Measurements from ENCODE around the gene EIF3I. TPM values are rescaled to one million over a fixed set of nuclear protein-coding genes. Genes with fewer than 3 reads are reported as not detected.
A peak's percentile ranks its signal among the peaks of the same experiment; 100 is the strongest.

Gene EIF3I
- total RNA-seq, 1 experiment from 2014 or later, result 259 TPM

GRCh38 chr1:32194984-32195383, 27.2 kb upstream of the EIF3I start:
- Mint-ChIP-seq H3K9me3 (ENCODE audit: unreplicated experiment) (no peaks in the 10 kb centered on the region), H3K27ac (ENCODE audit: low read depth, unreplicated experiment) (no peak overlapping the region), H3K4me3 (ENCODE audit: unreplicated experiment) (no peak overlapping the region), H3K4me1 (ENCODE audit: insufficient read depth, unreplicated experiment) (peaks cover 2% of the 10 kb centered on the region), H3K27me3 (ENCODE audit: insufficient read depth, unreplicated experiment) (no peaks in the 10 kb centered on the region), H3K36me3 (ENCODE audit: insufficient read depth, unreplicated experiment) (peaks cover 76% of the 10 kb centered on the region)
- POLR2A ChIA-PET, result interaction anchor here (1.2 kb wide), 1 partner anchor 15 kb away, joined by 4 read pairs; no protein-coding TSS in a partner anchor
- DNase-seq (ENCODE audit: unreplicated experiment), result no peak
- no peak for TF ChIP-seq CTCF (IDR thresholded peaks at IDR 0.05; ENCODE audit: unreplicated experiment)
- CTCF ChIA-PET, result interaction anchor here (0.9 kb wide), 1 partner anchor 53 kb away, joined by 4 read pairs; no protein-coding TSS in a partner anchor
- intact Hi-C loops (cut with micrococcal nuclease), result no loop called here
- no TSS peak for BruUV-seq (replicated peaks)

- Mint-ChIP-seq H3K9me3 (ENCODE audit: unreplicated experiment) (no peaks in the 10 kb centered on the region), H3K4me1 (ENCODE audit: insufficient read depth, unreplicated experiment) (peaks cover 6% of the 10 kb centered on the region), H3K27ac (ENCODE audit: low read depth, unreplicated experiment) (no peak overlapping the region), H3K36me3 (ENCODE audit: insufficient read depth, unreplicated experiment) (peaks cover 71% of the 10 kb centered on the region), H3K27me3 (ENCODE audit: insufficient read depth, unreplicated experiment) (no peaks in the 10 kb centered on the region), H3K4me3 (ENCODE audit: unreplicated experiment) (no peak overlapping the region)
- BruUV-seq (replicated peaks), result no TSS peak
- no peak for TF ChIP-seq CTCF (IDR thresholded peaks at IDR 0.05; ENCODE audit: unreplicated experiment)
- intact Hi-C loops (cut with micrococcal nuclease), result no loop called here
- DNase-seq (ENCODE audit: unreplicated experiment), result no peak
- ChIA-PET CTCF (no interaction called here), POLR2A (interaction anchor here (1.0 to 2.9 kb wide), 3 partner anchors 11 to 16 kb away, joined by 3 to 13 read pairs (median 3); partner anchors contain the start of gene TXLNA)
Measured at GRCh38 chr1:32195531-32195930, 26.7 kb upstream of the EIF3I start.

GRCh38 chr1:32195972-32196823, 26.0 kb upstream of the EIF3I start:
- Mint-ChIP-seq H3K4me3 (ENCODE audit: unreplicated experiment) (no peak overlapping the region), H3K27ac (ENCODE audit: low read depth, unreplicated experiment) (peak overlapping the region; percentile 46), H3K4me1 (ENCODE audit: insufficient read depth, unreplicated experiment) (peaks cover 6% of the 10 kb centered on the region), H3K36me3 (ENCODE audit: insufficient read depth, unreplicated experiment) (peaks cover 64% of the 10 kb centered on the region), H3K9me3 (ENCODE audit: unreplicated experiment) (no peaks in the 10 kb centered on the region), H3K27me3 (ENCODE audit: insufficient read depth, unreplicated experiment) (no peaks in the 10 kb centered on the region)
- TSS peak; percentile 20 for BruUV-seq (replicated peaks)
- no peak for TF ChIP-seq CTCF (IDR thresholded peaks at IDR 0.05; ENCODE audit: unreplicated experiment)
- POLR2A ChIA-PET, result interaction anchor here (0.6 to 2.9 kb wide), 6 partner anchors 10 to 477 kb away, joined by 3 to 13 read pairs (median 6); partner anchors contain the start of genes IQCC, KPNA6 and TXLNA
- DNase-seq (ENCODE audit: unreplicated experiment), result no peak
- intact Hi-C loops (cut with micrococcal nuclease), result no loop called here
- CTCF ChIA-PET, result interaction anchor here (3.3 kb wide), 1 partner anchor 19 kb away, joined by 11 read pairs; no protein-coding TSS in a partner anchor

DNA sequence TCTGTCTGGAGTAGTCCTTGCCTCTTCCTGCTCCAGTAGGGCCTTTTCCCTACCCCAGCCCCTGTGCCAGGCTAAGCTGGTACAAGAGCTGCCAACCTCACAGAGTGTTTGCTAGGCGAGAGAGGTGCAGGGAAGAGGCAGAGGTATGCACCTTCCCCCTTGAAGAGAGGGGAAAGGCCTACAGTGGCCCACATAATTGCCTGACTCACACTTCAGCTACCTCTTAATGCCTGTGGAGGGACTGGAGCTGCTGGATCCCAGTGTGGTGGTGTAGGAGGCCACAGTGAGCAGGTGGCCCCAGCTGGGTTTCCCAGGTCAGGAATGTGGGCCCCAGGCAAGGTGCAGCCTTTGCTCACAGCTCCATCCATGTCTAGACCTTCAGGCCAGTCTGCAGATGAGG, 25.1 kb upstream of the EIF3I start:
- DNase-seq (ENCODE audit: unreplicated experiment), result no peak
- Mint-ChIP-seq H3K36me3 (ENCODE audit: insufficient read depth, unreplicated experiment) (peaks cover 55% of the 10 kb centered on the region), H3K27me3 (ENCODE audit: insufficient read depth, unreplicated experiment) (no peaks in the 10 kb centered on the region), H3K9me3 (ENCODE audit: unreplicated experiment) (no peaks in the 10 kb centered on the region), H3K4me1 (ENCODE audit: insufficient read depth, unreplicated experiment) (peaks cover 12% of the 10 kb centered on the region), H3K27ac (ENCODE audit: low read depth, unreplicated experiment) (no peak overlapping the region), H3K4me3 (ENCODE audit: unreplicated experiment) (no peak overlapping the region)
- POLR2A ChIA-PET, result interaction anchor here (0.6 to 2.9 kb wide), 7 partner anchors 9 to 478 kb away, joined by 3 to 13 read pairs (median 5); partner anchors contain the start of genes IQCC, KPNA6 and TXLNA
- intact Hi-C loops (cut with micrococcal nuclease), result no loop called here
- CTCF ChIA-PET, result interaction anchor here (3.3 kb wide), 1 partner anchor 18 kb away, joined by 11 read pairs; no protein-coding TSS in a partner anchor
- BruUV-seq (replicated peaks), result no TSS peak
- TF ChIP-seq CTCF (IDR thresholded peaks at IDR 0.05; ENCODE audit: unreplicated experiment), result no peak

Data from MCF 10A (cell line).